ENCODE results near the gene HLA-E.
"Not testable (repeated sequence)": the region's sequence is repeated elsewhere in the genome, so short reads cannot be mapped to it uniquely, and the experiment has no call there.

HLA-E gene

DNA sequence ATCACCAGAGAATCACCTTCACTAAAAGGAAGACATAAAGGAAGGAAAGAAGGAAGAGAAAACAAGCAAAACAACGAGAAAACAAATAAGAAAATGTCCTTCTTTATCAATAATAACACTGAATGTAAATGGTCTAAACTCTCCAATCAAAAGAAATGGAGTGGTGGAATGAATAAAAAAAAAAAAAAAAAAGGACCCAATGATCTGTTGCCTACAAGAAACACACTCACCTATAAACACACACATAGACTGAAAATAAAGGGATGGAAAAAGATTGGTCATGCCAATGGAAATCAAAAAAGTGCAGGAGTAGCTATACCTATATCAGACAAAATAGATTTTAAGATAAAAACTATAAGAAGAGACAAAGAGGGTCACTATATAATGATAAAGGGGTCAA, 30.2 kb upstream of the HLA-E start:
- TF ChIP-seq POLR2A (IDR thresholded peaks at IDR 0.05; ENCODE audit: low read depth, low read length): no peak
- no peak for TF ChIP-seq TAF1 (IDR thresholded peaks at IDR 0.05; ENCODE audit: borderline replicate concordance, low read depth, low read length)
- no peak for TF ChIP-seq POLR2AphosphoS5 (IDR thresholded peaks at IDR 0.05; ENCODE audit: low read depth, low read length)
- no peak for FAIRE-seq
- no peak for DNase-seq (ENCODE audit: insufficient read length)

GRCh38 chr6:30461055-30461454, 28.3 kb upstream of the HLA-E start:
- DNase-seq (ENCODE audit: insufficient read length): no peak
- no peak for TF ChIP-seq TAF1 (IDR thresholded peaks at IDR 0.05; ENCODE audit: borderline replicate concordance, low read depth, low read length)
- no peak for TF ChIP-seq POLR2AphosphoS5 (IDR thresholded peaks at IDR 0.05; ENCODE audit: low read depth, low read length)
- TF ChIP-seq POLR2A (IDR thresholded peaks at IDR 0.05; ENCODE audit: low read depth, low read length): no peak
- FAIRE-seq: no peak

GRCh38 chr6:30462482-30462881, 26.8 kb upstream of the HLA-E start:
- DNase-seq (ENCODE audit: insufficient read length) (no peak), FAIRE-seq (no peak)
- TF ChIP-seq POLR2AphosphoS5 (IDR thresholded peaks at IDR 0.05; ENCODE audit: low read depth, low read length) (no peak), TAF1 (IDR thresholded peaks at IDR 0.05; ENCODE audit: borderline replicate concordance, low read depth, low read length) (no peak), POLR2A (IDR thresholded peaks at IDR 0.05; ENCODE audit: low read depth, low read length) (no peak)

DNA sequence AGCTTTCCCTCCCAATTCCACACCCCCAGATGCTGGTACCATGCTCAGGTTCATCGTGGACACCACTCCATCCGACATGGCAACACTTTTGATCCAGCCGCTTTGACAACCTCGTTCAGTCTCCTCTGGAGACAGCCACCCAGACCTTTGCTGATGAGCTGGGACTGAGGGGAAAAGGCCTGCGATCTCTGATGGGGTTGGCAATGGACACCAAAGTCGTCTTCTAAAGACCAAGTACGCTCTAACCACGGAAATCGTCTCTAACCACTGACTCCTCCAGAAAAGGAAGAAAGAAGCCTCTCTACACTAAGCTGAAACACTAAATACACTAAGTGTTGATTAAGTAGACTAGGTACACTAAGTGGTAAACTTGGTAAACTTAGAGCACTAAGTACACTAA, 26.1 kb upstream of the HLA-E start:
- no peak for DNase-seq (ENCODE audit: insufficient read length)
- no peak for TF ChIP-seq TAF1 (IDR thresholded peaks at IDR 0.05; ENCODE audit: borderline replicate concordance, low read depth, low read length)
- no peak for TF ChIP-seq POLR2AphosphoS5 (IDR thresholded peaks at IDR 0.05; ENCODE audit: low read depth, low read length)
- TF ChIP-seq POLR2A (IDR thresholded peaks at IDR 0.05; ENCODE audit: low read depth, low read length): no peak
- FAIRE-seq: no peak

GRCh38 chr6:30463651-30464618, 25.4 kb upstream of the HLA-E start:
- DNase-seq (ENCODE audit: insufficient read length) (no peak), FAIRE-seq (no peak)
- TF ChIP-seq POLR2A (IDR thresholded peaks at IDR 0.05; ENCODE audit: low read depth, low read length): no peak
- TF ChIP-seq POLR2AphosphoS5 (IDR thresholded peaks at IDR 0.05; ENCODE audit: low read depth, low read length): no peak
- TF ChIP-seq TAF1 (IDR thresholded peaks at IDR 0.05; ENCODE audit: borderline replicate concordance, low read depth, low read length): no peak

- FAIRE-seq: no peak
- TF ChIP-seq POLR2AphosphoS5 (IDR thresholded peaks at IDR 0.05; ENCODE audit: low read depth, low read length) (no peak), POLR2A (IDR thresholded peaks at IDR 0.05; ENCODE audit: low read depth, low read length) (no peak)
These were observed 23.6 kb upstream of the HLA-E start for GRCh38 chr6:30465595-30466306.

GRCh38 chr6:30470968-30471367, 18.3 kb upstream of the HLA-E start:
- FAIRE-seq (no peak), DNase-seq (ENCODE audit: insufficient read length) (no peak)
- TF ChIP-seq TAF1 (IDR thresholded peaks at IDR 0.05; ENCODE audit: borderline replicate concordance, low read depth, low read length): no peak
- no peak for TF ChIP-seq POLR2AphosphoS5 (IDR thresholded peaks at IDR 0.05; ENCODE audit: low read depth, low read length)
- no peak for TF ChIP-seq POLR2A (IDR thresholded peaks at IDR 0.05; ENCODE audit: low read depth, low read length)

More at GRCh38 chr6:30465595-30466306, 23.6 kb upstream of the HLA-E start:
- DNase-seq (ENCODE audit: insufficient read length): no peak

DNA sequence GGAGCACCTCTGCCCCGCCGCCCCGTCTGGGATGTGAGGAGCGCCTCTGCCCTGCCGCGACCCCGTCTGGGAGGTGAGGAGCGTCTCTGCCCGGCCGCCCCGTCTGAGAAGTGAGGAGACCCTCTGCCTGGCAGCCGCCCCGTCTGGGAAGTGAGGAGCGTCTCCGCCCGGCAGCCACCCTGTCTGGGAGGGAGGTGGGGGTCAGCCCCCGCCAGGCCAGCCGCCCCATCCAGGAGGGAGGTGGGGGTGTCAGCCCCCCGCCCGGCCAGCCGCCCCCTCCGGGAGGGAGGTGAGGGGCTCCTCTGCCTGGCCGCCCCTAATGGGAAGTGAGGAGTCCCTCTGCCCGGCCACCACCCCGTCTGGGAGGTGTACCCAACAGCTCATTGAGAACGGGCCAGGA, 14.2 kb upstream of the HLA-E start:
- FAIRE-seq; DNase-seq (ENCODE audit: insufficient read length): not testable (repeated sequence)

DNA sequence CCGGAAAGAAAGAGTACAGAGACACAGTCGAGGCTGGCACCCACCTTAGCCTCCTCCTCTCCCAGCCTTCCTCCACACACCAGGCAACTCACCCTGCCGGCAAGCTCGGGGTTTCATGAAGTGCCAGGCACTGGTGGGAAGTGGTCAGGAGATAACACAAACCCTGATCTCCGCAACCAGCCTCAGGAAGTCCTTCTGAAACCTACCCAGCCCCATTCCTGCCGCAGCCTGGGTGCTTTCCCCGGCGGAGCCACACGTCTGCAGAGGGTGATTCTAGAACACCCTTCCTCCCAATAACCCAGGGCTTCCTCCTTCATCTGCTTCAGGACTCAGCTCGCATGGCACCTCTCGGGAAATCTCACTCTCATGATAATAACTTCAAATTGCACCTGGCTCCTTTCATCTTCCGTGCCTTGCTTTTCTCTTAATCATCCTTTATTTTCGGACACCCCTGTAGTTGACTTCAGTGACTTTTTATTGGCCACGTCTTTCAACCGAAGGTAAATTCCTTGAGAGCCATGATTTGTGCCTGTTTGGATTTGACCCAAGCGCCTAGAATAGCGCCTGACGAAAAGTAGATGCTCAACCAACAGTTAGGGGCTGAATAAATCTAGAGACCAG, 8.7 kb upstream of the HLA-E start:
- TF ChIP-seq TAF1 (IDR thresholded peaks at IDR 0.05; ENCODE audit: borderline replicate concordance, low read depth, low read length) (no peak), POLR2AphosphoS5 (IDR thresholded peaks at IDR 0.05; ENCODE audit: low read depth, low read length) (no peak), POLR2A (IDR thresholded peaks at IDR 0.05; ENCODE audit: low read depth, low read length) (no peak)
- DNase-seq (ENCODE audit: insufficient read length) (no peak), FAIRE-seq (no peak)

DNA sequence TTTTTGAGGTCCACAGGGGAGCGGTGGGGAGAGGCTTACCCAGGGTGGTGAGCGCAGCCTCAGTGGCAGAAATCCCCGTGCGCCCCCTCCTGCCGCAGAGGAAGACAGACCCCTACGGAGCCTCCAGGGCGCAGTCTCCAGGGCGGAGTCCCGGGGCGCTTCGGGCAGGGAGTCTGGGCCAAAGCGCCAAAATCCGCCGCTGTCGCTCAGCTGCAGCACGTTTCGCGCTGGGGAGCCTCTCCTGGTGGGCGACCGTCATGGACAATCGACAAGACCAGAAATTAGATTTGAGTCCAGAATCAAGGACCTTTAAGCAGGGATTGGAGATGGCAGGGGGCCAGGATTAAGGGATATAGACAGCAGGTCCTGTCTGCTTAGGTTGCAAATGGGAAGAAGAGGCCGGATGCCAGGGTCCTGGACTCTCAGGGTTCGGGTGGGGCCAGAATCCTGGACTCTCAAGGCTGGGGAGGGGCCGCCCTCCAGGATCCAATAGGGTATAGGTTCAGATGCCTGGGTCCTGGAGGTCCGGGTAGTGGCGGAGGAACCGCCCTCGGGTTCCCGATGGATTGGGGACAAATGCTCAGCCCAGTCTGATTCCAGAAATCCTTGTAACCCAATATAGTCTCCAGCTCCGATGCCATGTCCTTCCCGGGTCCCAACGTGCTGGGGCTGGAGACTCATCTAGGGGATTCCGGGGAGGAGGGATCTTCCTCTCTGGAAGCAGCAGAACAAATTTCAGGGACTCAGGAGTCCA, 7.9 kb upstream of the HLA-E start:
- no peak for FAIRE-seq
- DNase-seq (ENCODE audit: insufficient read length): no peak
- TF ChIP-seq POLR2A (IDR thresholded peaks at IDR 0.05; ENCODE audit: low read depth, low read length): no peak
- no peak for TF ChIP-seq TAF1 (IDR thresholded peaks at IDR 0.05; ENCODE audit: borderline replicate concordance, low read depth, low read length)
- no peak for TF ChIP-seq POLR2AphosphoS5 (IDR thresholded peaks at IDR 0.05; ENCODE audit: low read depth, low read length)

GRCh38 chr6:30481965-30482644, 7.2 kb upstream of the HLA-E start:
- DNase-seq (ENCODE audit: insufficient read length) (peak; percentile 66), FAIRE-seq (peak; percentile 84)

Measured in GM12892 (cell line).